ENCODE data around the gene GNA12. TPM values are rescaled to one million over a fixed set of nuclear protein-coding genes. Genes with fewer than 3 reads are reported as not detected.

GNA12 gene
- total RNA-seq (2013; cell fraction: nucleolus; rRNA removed): 23.6 and 23.7 TPM in 2 replicates
- 8.0 and 8.6 TPM in 2 replicates for total RNA-seq (2014; rRNA removed)
- 15.5 and 16.6 TPM in 2 replicates for total RNA-seq (2014; rRNA removed; fragmentation: Illumina TruSeq; extraction: Trizol)
- total RNA-seq (2021): 42.1 and 42.8 TPM in 2 replicates
- 8.9 TPM for polyA plus RNA-seq (2011; ENCODE audit: low read depth)
- 26.8 and 51.8 TPM in 2 replicates for polyA plus RNA-seq (2011; rRNA removed)
- 40.7 and 58.1 TPM in 2 replicates for polyA plus RNA-seq (2011; cell fraction: cytosol; rRNA removed)
- polyA plus RNA-seq (2011; cell fraction: nucleus; rRNA removed): 29.2 and 33.1 TPM in 2 replicates
- 15.2 and 16.0 TPM in 2 replicates for polyA plus RNA-seq (2012)
- 13.0 and 31.2 TPM in 2 replicates for polyA plus RNA-seq (2014; fragmentation: Illumina TruSeq; extraction: Trizol)
- 1 to 10 TPM; 1.9 to 3.0 TPM for polyA plus RNA-seq (2014; fragmentation: Nextera tagmentation; extraction: Ambion mirVana)
- polyA plus RNA-seq (2014; rRNA removed): 34.5 and 34.9 TPM in 2 replicates
- polyA plus RNA-seq (2016; fragmentation: Nextera tagmentation; extraction: Ambion mirVana): 1 to 10 TPM; 3.4 to 4.1 TPM
- 72.4 and 89.6 TPM in 2 replicates for polyA minus RNA-seq (2011; rRNA and poly(A)+ RNA removed)
- polyA minus RNA-seq (2011; cell fraction: cytosol; rRNA and poly(A)+ RNA removed): 21.6 and 25.6 TPM in 2 replicates
- polyA minus RNA-seq (2011; cell fraction: nucleus; rRNA and poly(A)+ RNA removed): 8.6 and 17.8 TPM in 2 replicates
- Bru-seq, nascent RNA: percentile 75 among the genes with signal in this experiment
- BruChase-seq, experiment 1, labeled RNA remaining after a 6-hour chase: percentile 76 among the genes with signal in this experiment
- BruChase-seq, experiment 2, labeled RNA remaining after a 2-hour chase: percentile 70 among the genes with signal in this experiment
- long read RNA-seq, experiment 1, partial matches to known transcripts: 0 of 2 reads
- long read RNA-seq, experiment 1, other reads (novel, unspliced or antisense): 2 of 2 reads
- long read RNA-seq, experiment 2, partial matches to known transcripts: 0 of 20 reads
- long read RNA-seq, experiment 2, other reads (novel, unspliced or antisense): 20 of 20 reads

GRCh38 chr7:2844153-2845033, at the start of gene GNA12:
TSS of gene GNA12 (minus strand) at chr7:2844308. CDS start at chr7:2844161, 147 bp downstream.
- H3K79me2 ChIP-seq (ENCODE audit: control insufficient read depth, insufficient read depth, low read length): peaks cover 4% of the 10 kb centered on the region
- H3K36me3 ChIP-seq (ENCODE audit: control insufficient read depth in 2 of 2, insufficient read depth in 2 of 2, low read length in 1 of 2): 0 out of 4 replicates have a peak, but pooled peaks cover 0 to 4% of the 10 kb centered on the region in 2 experiments
- peak; percentile 97 for ATAC-seq
- peak within 1 kb of the TSS; percentile 72 for H3K4me2 ChIP-seq (ENCODE audit: control insufficient read depth, insufficient read depth)
- peak within 1 kb of the TSS; percentile 33; the same call in 1 of the 2 replicates for H3K27ac ChIP-seq (ENCODE audit: control insufficient read depth, insufficient read depth)
- in situ Hi-C loops (cut with MboI) (no loop called here), intact Hi-C loops (cut with micrococcal nuclease; ENCODE audit: unreplicated experiment) (loop anchor here (2.0 to 5.0 kb wide), 2 partner anchors 86 to 132 kb away; no protein-coding TSS in a partner anchor)
- H3K4me3 ChIP-seq: peak within 1 kb of the TSS; percentile 80
- peak; percentile 98 for FAIRE-seq
- ChIA-PET RAD21 (ENCODE audit: unreplicated experiment) (interaction anchor here (0.8 to 1.1 kb wide), 2 partner anchors 23 to 134 kb away, joined by 3 to 4 read pairs; no protein-coding TSS in a partner anchor), CTCF (interaction anchor here (0.8 to 1.3 kb wide), 3 partner anchors 9 to 135 kb away, joined by 3 to 4 read pairs (median 3); no protein-coding TSS in a partner anchor), SMC1A (ENCODE audit: uncharacterized antibody, unreplicated experiment) (interaction anchor here (1.0 to 1.4 kb wide), 10 partner anchors 9 to 193 kb away, joined by 3 to 12 read pairs (median 4); no protein-coding TSS in a partner anchor), POLR2A (interaction anchor here (0.6 to 1.2 kb wide), 4 partner anchors 10 to 134 kb away, joined by 3 to 5 read pairs (median 4); no protein-coding TSS in a partner anchor)
- no peaks in the 10 kb centered on the region for H4K20me1 ChIP-seq (ENCODE audit: control insufficient read depth, insufficient read depth)
- peak within 1 kb of the TSS; percentile 43; the same call in 1 of the 2 replicates for H3K9ac ChIP-seq (ENCODE audit: control insufficient read depth, insufficient read depth, low read length)
- H3K4me1 ChIP-seq (ENCODE audit: control insufficient read depth, insufficient read depth, low read length): peaks cover 7% of the 10 kb centered on the region
- no peaks in the 10 kb centered on the region for H3K27me3 ChIP-seq (replicated peaks in 1 of 2; ENCODE audit: control insufficient read depth in 2 of 2, insufficient read depth in 2 of 2, low read length in 1 of 2)
- H3K9me3 ChIP-seq (replicated peaks; ENCODE audit: control insufficient read depth, insufficient read depth, low read length): no peaks in the 10 kb centered on the region
- WGBS (ENCODE audit: insufficient coverage, insufficient replicate concordance, low lambda C conversion rate, missing lambda C conversion rate): 1% methylated on average over 70 of the region's 79 CpGs
- no TSS peak for BruUV-seq (replicated peaks)
- peak within 1 kb of the TSS; percentile 72 for H2AFZ ChIP-seq (ENCODE audit: control insufficient read depth, low read depth, low read length)
- DNase-seq (ENCODE audit: low read depth, low spot score): peak; percentile 94
- TF ChIP-seq MEF2B (IDR thresholded peaks at IDR 0.05; ENCODE audit: partially characterized antibody, poor library complexity, severe bottlenecking) (no peak), POLR2AphosphoS5 (IDR thresholded peaks at IDR 0.05; ENCODE audit: low read length) (peak; percentile 63; the same call in 1 of the 2 replicates), SMC3 (IDR thresholded peaks at IDR 0.05; ENCODE audit: borderline replicate concordance, low read length) (no peak), SREBF2 (IDR thresholded peaks at IDR 0.05; ENCODE audit: low read length) (no peak), CHD4 (IDR thresholded peaks at IDR 0.05) (no peak), IRF3 (IDR thresholded peaks at IDR 0.05) (peak; percentile 92), EGR1 (IDR thresholded peaks at IDR 0.05; ENCODE audit: borderline replicate concordance in 1 of 2, low read depth in 2 of 2, low read length in 2 of 2) (no peak; a peak in 1 of 3 replicates), RUNX3 (IDR thresholded peaks at IDR 0.05; ENCODE audit: low read length) (no peak), NFIC (IDR thresholded peaks at IDR 0.05; ENCODE audit: low read depth, low read length) (no peak), SUZ12 (IDR thresholded peaks at IDR 0.05; ENCODE audit: unreplicated experiment) (no peak), CREB1 (IDR thresholded peaks at IDR 0.05; ENCODE audit: low read depth) (peak; percentile 75), NFXL1 (IDR thresholded peaks at IDR 0.05; ENCODE audit: borderline replicate concordance) (no peak), POU2F2 (IDR thresholded peaks at IDR 0.05; ENCODE audit: borderline replicate concordance, low read depth, low read length) (no peak), EZH2 (IDR thresholded peaks at IDR 0.05; ENCODE audit: borderline replicate concordance, control insufficient read depth, low read depth, low read length) (no peak), MAX (IDR thresholded peaks at IDR 0.05; ENCODE audit: low read depth, low read length) (no peak), PAX8 (IDR thresholded peaks at IDR 0.05) (no peak)
